ENCODE measurements around the gene ZFYVE9. TPM values are rescaled to one million over a fixed set of nuclear protein-coding genes. Genes with fewer than 3 reads are reported as not detected.

The ZFYVE9 gene
- polyA plus RNA-seq, 1 experiment, result 9.8 TPM

DNA sequence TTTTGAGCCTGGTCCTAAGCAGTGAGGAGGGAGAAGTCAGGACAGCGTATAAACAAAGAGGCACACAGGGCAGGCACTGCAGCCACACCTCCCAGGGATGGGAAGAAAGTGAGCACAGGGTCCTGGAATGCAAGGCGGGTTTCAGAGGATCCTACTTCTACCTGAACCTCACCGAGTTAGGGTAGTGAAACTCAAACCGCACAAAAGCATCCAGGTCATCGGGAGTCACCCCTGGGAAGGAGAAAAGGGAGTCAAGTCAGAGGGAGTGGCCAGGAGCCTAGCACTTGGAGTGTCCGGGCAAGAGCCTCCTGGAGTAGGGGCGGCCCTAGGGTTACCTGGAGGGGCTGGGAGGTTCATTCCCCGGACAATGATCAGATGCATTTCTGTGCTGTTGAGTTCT is 213.5 kb downstream of the ZFYVE9 start:
- peaks cover 67% of the 10 kb centered on the region for H3K36me3 ChIP-seq (ENCODE audit: control insufficient read depth, insufficient read depth, low read length)
- TF ChIP-seq, protein P1, sequence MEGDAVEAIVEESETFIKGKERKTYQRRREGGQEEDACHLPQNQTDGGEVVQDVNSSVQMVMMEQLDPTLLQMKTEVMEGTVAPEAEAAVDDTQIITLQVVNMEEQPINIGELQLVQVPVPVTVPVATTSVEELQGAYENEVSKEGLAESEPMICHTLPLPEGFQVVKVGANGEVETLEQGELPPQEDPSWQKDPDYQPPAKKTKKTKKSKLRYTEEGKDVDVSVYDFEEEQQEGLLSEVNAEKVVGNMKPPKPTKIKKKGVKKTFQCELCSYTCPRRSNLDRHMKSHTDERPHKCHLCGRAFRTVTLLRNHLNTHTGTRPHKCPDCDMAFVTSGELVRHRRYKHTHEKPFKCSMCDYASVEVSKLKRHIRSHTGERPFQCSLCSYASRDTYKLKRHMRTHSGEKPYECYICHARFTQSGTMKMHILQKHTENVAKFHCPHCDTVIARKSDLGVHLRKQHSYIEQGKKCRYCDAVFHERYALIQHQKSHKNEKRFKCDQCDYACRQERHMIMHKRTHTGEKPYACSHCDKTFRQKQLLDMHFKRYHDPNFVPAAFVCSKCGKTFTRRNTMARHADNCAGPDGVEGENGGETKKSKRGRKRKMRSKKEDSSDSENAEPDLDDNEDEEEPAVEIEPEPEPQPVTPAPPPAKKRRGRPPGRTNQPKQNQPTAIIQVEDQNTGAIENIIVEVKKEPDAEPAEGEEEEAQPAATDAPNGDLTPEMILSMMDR (IDR thresholded peaks at IDR 0.05; ENCODE audit: insufficient read depth, low read depth, low read length), result no peak
- no peaks in the 10 kb centered on the region for H3K27me3 ChIP-seq (ENCODE audit: control insufficient read depth, insufficient read depth, low read length)
- POLR2A ChIA-PET, result no interaction called here
- CTCF ChIA-PET, result no interaction called here
- H3K4me3 ChIP-seq (ENCODE audit: low read depth, low read length), result no peak overlapping the region
- DNase-seq (ENCODE audit: low read depth), result no peak

DNA sequence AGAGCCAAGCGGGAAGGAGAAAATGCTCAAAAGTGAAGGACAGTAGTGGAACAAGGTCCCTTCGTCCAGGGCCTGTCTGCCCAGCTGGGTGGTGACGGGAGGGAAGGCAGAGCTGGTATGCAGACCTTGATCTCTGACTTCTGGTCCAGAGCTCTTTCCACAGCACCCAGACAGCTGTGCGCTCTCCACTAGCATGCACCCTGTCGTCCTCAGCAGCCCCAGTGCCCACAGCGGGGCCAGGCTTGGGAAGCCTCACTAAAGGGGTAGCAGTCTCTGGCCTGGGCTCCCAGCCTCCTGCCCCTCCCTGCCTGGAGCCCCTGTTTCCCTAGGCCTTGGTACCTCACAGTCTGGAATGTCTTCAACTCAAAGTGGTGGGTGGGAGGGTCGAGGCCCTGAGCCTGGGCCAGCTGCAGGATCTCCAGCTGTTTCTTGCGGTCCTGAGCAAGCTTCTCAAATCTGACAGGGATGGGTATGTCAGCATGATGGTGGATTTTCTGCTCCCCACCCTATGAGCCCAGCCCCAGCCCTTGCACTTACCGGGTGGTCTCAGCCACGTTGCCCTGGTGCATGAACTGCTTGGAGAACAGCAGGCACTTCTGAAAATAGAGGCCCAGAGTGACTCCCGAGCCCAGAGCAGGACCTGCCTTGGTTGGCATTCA is 214.1 kb downstream of the ZFYVE9 start:
- H3K27me3 ChIP-seq (ENCODE audit: control insufficient read depth, insufficient read depth, low read length), result no peaks in the 10 kb centered on the region
- TF ChIP-seq, protein P1 (IDR thresholded peaks at IDR 0.05; ENCODE audit: insufficient read depth, low read depth, low read length), result no peak
- ChIA-PET CTCF (interaction anchor here (1.0 kb wide), 1 partner anchor 229 kb away, joined by 3 read pairs; no protein-coding TSS in a partner anchor), POLR2A (no interaction called here)
- peaks cover 72% of the 10 kb centered on the region for H3K36me3 ChIP-seq (ENCODE audit: control insufficient read depth, insufficient read depth, low read length)
- no peak for DNase-seq (ENCODE audit: low read depth)
- H3K4me3 ChIP-seq (ENCODE audit: low read depth, low read length), result no peak overlapping the region

DNA sequence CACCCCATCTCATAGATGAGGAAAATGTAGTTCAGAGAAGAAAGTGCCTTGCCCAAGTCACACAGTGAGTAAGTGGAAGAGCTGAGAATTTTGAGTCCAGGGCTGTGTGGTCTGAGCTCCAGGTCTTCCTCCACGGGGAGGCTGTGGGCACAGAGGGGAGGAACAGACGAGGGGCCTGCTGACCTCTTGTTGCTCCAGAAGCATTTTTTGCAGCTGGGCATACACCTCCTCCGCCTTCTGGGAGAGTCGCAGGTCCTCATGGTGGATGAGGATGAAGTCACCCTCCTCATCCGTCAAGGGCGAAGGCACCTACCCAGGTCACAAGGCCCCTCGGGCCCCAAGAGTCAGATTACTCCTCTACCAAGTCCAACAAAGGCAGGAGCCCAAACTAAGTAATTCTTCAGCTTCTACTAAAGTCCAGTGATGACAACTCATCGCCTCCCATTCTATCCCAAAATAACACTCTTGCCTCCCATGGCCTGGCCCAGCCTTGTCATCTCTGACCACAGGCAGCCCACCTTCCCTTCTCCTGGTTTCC is 215.0 kb downstream of the ZFYVE9 start:
- POLR2A ChIA-PET, result no interaction called here
- Histone ChIP-seq H3K36me3 (ENCODE audit: control insufficient read depth, insufficient read depth, low read length) (peaks cover 76% of the 10 kb centered on the region), H3K4me3 (ENCODE audit: low read depth, low read length) (no peak overlapping the region), H3K27me3 (ENCODE audit: control insufficient read depth, insufficient read depth, low read length) (no peaks in the 10 kb centered on the region)
- CTCF ChIA-PET, result interaction anchor here (1.0 kb wide), 1 partner anchor 230 kb away, joined by 3 read pairs; no protein-coding TSS in a partner anchor
- TF ChIP-seq, protein P1 (IDR thresholded peaks at IDR 0.05; ENCODE audit: insufficient read depth, low read depth, low read length), result no peak
- DNase-seq (ENCODE audit: low read depth), result no peak

DNA sequence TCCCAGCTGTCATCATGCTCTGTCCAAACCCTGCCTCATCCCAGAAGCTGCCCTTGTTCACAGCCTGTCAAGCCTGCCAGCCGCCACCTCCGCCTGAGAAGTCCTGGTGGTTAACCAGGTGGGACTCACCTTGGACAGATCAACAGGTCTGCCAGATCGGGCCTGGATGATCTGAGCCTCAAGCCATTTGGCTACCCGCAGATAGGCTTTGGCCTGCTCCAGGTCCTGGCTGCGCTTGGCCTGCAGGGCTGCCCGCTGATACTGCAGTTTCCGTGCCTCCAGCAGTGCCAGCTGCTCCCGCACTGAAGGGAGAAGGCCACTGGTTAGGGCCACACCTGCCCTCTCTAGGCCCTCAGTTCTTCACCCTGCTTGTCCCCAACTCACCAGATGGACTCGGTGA is 215.5 kb downstream of the ZFYVE9 start:
- POLR2A ChIA-PET, result no interaction called here
- Histone ChIP-seq H3K4me3 (ENCODE audit: low read depth, low read length) (no peak overlapping the region), H3K36me3 (ENCODE audit: control insufficient read depth, insufficient read depth, low read length) (peaks cover 81% of the 10 kb centered on the region), H3K27me3 (ENCODE audit: control insufficient read depth, insufficient read depth, low read length) (no peaks in the 10 kb centered on the region)
- TF ChIP-seq, protein P1 (IDR thresholded peaks at IDR 0.05; ENCODE audit: insufficient read depth, low read depth, low read length), result no peak
- no peak for DNase-seq (ENCODE audit: low read depth)
- CTCF ChIA-PET, result interaction anchor here (0.5 to 1.0 kb wide), 2 partner anchors 40 to 231 kb away, joined by 3 read pairs; no protein-coding TSS in a partner anchor

DNA sequence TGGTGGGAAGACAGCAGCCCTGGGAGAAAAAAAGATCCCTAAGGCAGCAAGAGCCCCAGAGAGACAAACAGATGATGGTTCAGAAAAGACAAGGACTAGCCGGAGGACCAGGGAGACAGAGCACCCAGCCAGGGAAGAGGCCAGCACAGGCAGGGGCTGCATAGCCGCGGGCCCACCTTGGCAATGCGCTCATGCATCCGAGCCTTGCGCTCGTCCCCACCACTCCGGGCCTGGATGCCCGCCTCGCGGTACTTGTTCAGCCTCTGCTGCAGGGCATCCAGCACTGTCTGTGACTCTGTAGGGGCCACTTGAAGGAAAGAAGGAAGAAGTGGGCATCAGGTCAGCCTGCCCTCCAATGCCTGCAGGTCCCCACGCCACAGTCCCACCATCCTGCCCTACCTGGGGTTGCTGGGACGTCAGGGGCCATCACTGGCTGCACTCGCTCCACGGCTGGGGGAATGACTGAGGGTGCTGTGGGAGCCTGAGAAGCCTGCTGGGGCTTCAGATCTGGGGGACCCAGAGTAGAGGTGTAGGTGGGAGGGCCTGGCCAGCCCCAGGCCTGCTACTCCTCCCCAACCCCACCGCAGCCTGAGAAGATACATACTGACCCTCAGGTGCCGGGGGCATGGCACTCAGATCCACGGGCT is 217.1 kb downstream of the ZFYVE9 start:
- no peak overlapping the region for H3K4me3 ChIP-seq (ENCODE audit: low read depth, low read length)
- CTCF ChIA-PET, result no interaction called here
- H3K36me3 ChIP-seq (ENCODE audit: control insufficient read depth, insufficient read depth, low read length), result peaks cover 73% of the 10 kb centered on the region
- H3K27me3 ChIP-seq (ENCODE audit: control insufficient read depth, insufficient read depth, low read length), result no peaks in the 10 kb centered on the region
- DNase-seq (ENCODE audit: low read depth), result no peak
- TF ChIP-seq, protein P1 (IDR thresholded peaks at IDR 0.05; ENCODE audit: insufficient read depth, low read depth, low read length), result no peak
- POLR2A ChIA-PET, result no interaction called here

Measured in BJ (cell line).